ENCODE measurements around the gene WDHD1.

- TF ChIP-seq ZFP3 (CRISPR knock-in tag; IDR thresholded peaks at IDR 0.05) (no peak), ZFP30 (CRISPR knock-in tag; IDR thresholded peaks at IDR 0.05) (no peak)
These were observed 127.3 kb downstream of the WDHD1 start for GRCh38 chr14:54899573-54899972.

Data from SK-N-SH treated with all-trans-retinoic acid at 6 μM for 48 hours (cell line).